OCI-LY3 (cell line): ENCODE results near the gene MTCP1.

Experiments used
- CTCF ChIP-seq: fragments of 200-600, 300-600 bp; sonication (generic); IDR thresholded peaks from 2 replicates; pipeline ENCODE4 v1.5.1; 2014; ENCODE audit warnings: antibody characterized with exemption, low read length, low read depth
- EZH2phosphoT487 ChIP-seq: fragments of 200-600 bp; shearing (Covaris generic); IDR thresholded peaks from 2 replicates; pipeline ENCODE4 v1.6.1; 2018; ENCODE audit warnings: antibody characterized with exemption, mixed run types, low read depth

- no peak for TF ChIP-seq CTCF
- no peak for TF ChIP-seq EZH2phosphoT487
Measured at GRCh38 chrX:155065035-155065734, 5.8 kb downstream of the MTCP1 start.
